ENCODE data around the gene CLEC1A.

- no peak for TF ChIP-seq CTCF (IDR thresholded peaks at IDR 0.05; ENCODE audit: poor library complexity, severe bottlenecking)
- peak; percentile 78 for TF ChIP-seq POLR2AphosphoS5 (IDR thresholded peaks at IDR 0.05)
- no peak for TF ChIP-seq EZH2 (IDR thresholded peaks at IDR 0.05; ENCODE audit: borderline replicate concordance, insufficient read depth, low read length, poor library complexity, severe bottlenecking)
- no peak for TF ChIP-seq REST (IDR thresholded peaks at IDR 0.05; ENCODE audit: borderline replicate concordance)
- peak; percentile 89 for TF ChIP-seq EP300 (conservative IDR thresholded peaks at IDR 0.05; ENCODE audit: poor library complexity, severe bottlenecking)
- TF ChIP-seq RAD21 (conservative IDR thresholded peaks at IDR 0.05) = no peak
These were observed 29.9 kb upstream of the CLEC1A start for GRCh38 chr12:10128687-10129086.
